GM19193 (cell line): ENCODE data around the gene CLASP1.

Experiments used
- POLR2A ChIP-seq: IDR thresholded peaks from 4 replicates; pipeline ENCODE4 v1.6.1; 2011; ENCODE audit not compliant: insufficient read depth, insufficient read length; ENCODE audit errors: extremely low read depth

Gene CLASP1

GRCh38 chr2:121390082-121390692, 259.1 kb downstream of the CLASP1 start:
- TF ChIP-seq POLR2A, result no peak

DNA sequence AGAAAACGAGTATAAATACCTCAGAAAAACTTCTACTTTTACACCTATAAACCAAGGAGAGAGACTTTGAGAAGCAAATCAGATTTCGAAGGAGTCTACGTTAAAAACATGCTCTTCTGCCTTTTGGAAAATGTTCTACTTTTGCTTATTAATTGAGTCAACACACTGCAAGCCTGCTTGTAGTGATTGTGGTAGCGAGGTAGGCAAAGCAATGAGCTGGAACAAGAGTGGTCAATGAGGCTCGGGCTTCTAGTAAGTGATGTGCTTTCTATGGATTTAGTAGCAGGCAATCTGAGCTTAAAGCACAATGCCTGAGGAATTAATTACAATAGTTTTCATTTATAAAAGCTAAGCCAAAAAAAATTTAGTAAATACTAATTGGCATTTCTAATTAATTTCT, 260.9 kb downstream of the CLASP1 start:
- TF ChIP-seq POLR2A, result no peak

GRCh38 chr2:121387591-121388325, 261.5 kb downstream of the CLASP1 start:
- TF ChIP-seq POLR2A, result no peak

DNA sequence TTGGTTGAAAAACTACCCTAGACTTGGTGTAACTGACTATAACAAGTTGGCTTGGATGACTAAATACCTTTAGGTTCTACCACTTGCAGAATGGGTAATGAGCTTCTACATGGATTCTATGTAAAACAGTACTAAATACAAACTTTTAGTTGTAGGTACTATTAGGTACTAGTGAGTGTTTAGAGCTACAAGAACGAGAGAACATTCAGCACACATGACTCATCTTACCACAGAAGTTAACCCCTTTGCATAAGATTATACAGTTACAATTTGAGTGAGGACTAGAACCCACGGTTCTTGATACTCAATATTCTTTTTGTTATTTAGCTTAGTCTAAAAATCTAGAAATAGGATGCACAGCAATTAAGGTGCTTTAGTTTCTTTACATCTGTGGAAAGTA, 262.6 kb downstream of the CLASP1 start:
- no peak for TF ChIP-seq POLR2A

DNA sequence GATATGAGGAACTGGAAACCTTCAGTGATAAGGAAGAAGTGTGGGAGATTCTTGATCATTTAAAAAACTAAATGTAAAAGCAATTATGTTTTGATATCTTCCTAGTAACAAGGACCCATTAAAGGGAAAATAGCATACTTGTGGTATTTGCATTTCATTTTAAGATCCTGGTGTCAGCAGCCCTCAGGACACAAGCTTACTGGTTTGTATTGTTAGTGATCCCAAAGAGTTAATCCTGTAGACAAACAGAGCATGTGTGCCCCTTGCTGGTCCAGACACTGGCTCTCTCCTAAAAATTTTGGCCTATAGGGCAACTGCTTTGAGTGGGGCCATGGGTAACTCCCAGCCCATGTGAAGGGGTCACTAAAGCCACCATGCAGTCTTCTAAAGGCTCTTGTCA, 263.2 kb downstream of the CLASP1 start:
- no peak for TF ChIP-seq POLR2A

DNA sequence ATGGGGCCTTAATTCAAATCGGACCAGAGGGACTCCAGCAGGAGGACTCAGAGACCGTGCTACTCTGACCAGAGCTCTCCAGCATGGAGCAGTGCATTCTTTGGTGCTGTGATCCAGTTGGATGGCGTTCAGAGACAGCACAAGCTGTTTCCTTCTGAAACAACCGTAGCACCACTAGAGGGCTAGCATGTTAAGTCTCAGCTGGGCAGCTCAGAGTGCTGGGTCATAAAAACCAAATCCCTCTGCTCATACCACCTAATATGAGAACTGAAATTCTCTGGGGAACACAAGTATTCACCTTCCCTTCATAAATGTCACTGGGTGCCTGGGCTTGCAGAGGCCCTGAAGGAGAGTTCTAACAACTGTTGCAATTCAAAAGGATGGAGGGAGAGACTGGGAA, 266.5 kb downstream of the CLASP1 start:
- TF ChIP-seq POLR2A, result no peak

- TF ChIP-seq POLR2A, result no peak
Measured at GRCh38 chr2:121377646-121378045, 271.6 kb downstream of the CLASP1 start.

- no peak for TF ChIP-seq POLR2A
Measured at GRCh38 chr2:121376535-121377250, 272.6 kb downstream of the CLASP1 start.

DNA sequence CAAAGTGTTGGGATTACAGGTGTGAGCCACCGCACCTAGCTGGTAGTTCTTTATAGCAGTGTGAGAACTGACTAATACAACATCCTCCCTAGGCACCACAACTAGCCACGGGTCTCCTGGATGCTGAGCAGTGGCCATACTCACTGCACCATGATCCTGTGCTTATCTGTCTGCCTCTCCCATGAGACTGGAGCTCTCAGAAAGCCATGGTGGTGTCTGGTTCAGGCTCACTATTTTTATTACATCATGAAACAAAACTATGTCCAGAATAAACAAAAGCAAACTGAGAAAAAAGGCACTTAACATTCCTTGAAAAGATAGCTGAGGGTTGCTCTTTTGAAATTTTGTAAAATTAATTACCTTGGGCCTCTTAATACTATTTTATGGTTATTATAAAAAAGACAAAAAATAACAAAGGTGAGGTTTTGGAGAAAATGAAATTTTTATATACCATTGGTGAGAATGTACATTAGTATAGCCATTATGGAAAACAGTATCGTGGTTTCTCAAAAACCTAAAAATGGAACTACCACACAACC, 273.6 kb downstream of the CLASP1 start:
- no peak for TF ChIP-seq POLR2A

DNA sequence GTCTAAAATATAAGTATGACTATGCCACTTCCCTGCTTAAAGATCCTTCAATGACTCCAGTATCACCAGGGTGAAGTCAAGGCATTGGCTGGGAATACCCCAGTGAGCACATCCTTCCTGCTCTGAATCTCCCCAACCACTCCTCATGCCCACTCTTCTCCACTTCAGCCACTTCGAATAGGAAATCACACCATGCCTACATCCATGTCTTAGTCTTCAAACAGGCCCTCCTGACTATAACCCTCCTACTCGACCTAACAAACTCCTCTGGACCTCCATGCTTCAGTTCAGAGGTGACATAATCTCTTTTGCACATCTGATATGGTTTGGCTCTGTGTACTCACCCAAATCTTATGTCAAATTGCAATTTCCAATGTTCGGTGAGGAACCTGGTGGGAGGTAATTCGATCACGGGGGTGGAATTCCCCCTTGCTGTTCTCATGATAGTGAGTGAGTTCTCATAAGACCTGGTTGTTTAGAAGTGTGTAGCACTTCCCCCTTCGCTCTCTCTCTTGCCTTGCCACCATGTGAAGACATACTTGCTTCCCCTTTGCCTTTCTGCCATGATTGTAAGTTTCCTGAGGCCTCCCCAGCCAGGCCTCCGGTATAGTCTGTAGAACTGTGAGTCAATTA, 276.4 kb downstream of the CLASP1 start:
- TF ChIP-seq POLR2A, result no peak

GRCh38 chr2:121372082-121372481, 277.2 kb downstream of the CLASP1 start:
- no peak for TF ChIP-seq POLR2A

DNA sequence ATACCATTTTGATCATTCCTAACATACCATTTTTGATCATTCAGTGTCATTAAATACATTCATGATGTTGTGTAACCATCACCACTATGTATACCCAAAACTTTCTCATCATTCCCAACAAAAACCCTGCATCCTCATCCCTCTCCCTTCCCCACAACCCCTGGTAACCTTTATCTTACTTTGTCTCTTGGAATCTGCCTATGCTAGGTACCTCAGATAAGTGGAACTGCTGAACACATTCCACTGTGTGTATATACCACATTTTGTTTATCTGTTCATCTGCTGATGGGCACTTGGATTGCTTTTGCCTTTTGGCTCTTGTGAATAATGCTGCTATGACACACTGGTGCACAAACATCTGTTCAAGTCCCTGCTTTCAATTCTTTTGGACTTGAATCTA, 280.4 kb downstream of the CLASP1 start:
- no peak for TF ChIP-seq POLR2A

- no peak for TF ChIP-seq POLR2A
Measured at GRCh38 chr2:121368155-121368554, 281.1 kb downstream of the CLASP1 start.

DNA sequence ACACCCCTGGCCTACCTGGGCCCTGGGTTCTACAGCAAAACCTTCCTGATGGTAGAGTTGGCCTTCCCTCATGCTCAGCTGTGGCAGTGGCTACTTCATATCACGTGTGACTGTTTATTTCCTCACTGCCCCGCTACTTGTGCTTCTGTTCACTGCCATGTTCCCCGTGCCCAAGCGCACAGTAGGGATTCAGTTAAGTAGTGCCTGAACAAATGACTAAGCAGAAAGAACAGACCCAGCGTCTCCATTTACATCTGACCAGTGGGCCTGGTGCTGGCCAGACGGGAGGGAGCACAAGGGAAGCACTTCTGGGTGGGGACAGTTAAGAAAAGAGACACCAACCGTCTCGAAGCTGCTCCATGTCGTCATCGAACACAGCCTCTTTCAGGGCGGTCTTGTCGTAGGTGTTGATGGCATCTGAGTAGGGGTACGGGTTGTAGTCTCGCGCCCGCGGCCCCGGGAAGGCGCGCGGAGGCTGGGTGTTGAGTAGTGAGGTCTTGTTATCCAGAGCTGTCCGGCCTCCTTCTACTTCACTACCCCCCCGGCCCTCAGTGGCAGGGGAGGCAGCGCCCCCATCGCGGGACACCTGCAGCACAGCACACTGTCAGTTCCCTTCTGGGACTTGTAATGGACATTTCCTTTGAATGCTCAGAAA, 281.9 kb downstream of the CLASP1 start:
- TF ChIP-seq POLR2A, result no peak

GRCh38 chr2:121366040-121366439, 283.2 kb downstream of the CLASP1 start:
- TF ChIP-seq POLR2A, result no peak
